Adrenal gland (tissue), 12 donors: ENCODE results near the gene AMPD2. TPM values are rescaled to one million over a fixed set of nuclear protein-coding genes. Genes with fewer than 3 reads are reported as not detected.
A peak's percentile ranks its signal among the peaks of the same experiment; 100 is the strongest.

ENCODE experiments used
- DNase-seq, 7 donors: peaks; one replicate each; pipeline ENCODE4 v3.0.0-alpha.2; 2019 to 2020
- H3K27ac ChIP-seq, 5 donors: fragments of 200-600 bp; sonication (generic) in 4 of 5; 1 replicate in 3 of 5; 2 replicates in 2 of 5; pipeline versions ENCODE4 v1.5.1 to v1.8.0; 2016 to 2020; ENCODE audit warnings: mild to moderate bottlenecking in 1 of 5
- H3K27me3 ChIP-seq: fragments of 200-600 bp; 2 replicates; pipeline ENCODE4 v1.8.0; 2021
- H3K36me3 ChIP-seq, 2 donors: fragments of 200-600 bp; replicated peaks in 1 of 2; 1 replicate in 1 of 2; 2 replicates in 1 of 2; pipeline versions ENCODE4 v1.5.1 to v1.8.0; 2018 to 2022
- H3K4me1 ChIP-seq, 2 donors: fragments of 200-600 bp; replicated peaks in 1 of 2; 1 replicate in 1 of 2; 2 replicates in 1 of 2; pipeline versions ENCODE4 v1.5.1 to v1.8.0; 2018 to 2021
- H3K4me3 ChIP-seq, 4 donors: fragments of 200-600 bp; sonication (generic) in 3 of 4; one replicate each; pipeline ENCODE4 v1.5.1; 2016 to 2018
- H3K9me3 ChIP-seq, 3 donors: fragments of 200-600 bp; sonication (generic) in 1 of 3; replicated peaks in 1 of 3; 1 replicate in 2 of 3; 2 replicates in 1 of 3; pipeline versions ENCODE4 v1.5.1 to v1.8.0; 2016 to 2021
- POLR2A ChIP-seq, 2 donors: fragments of 450-650 bp; IDR thresholded peaks; one replicate each; pipeline ENCODE4 v1.6.1; 2017; ENCODE audit warnings: antibody characterized with exemption in 2 of 2, mild to moderate bottlenecking in 2 of 2, moderate library complexity in 1 of 2
- WGBS, 4 donors: extraction: QIAGEN DNeasy Blood & Tissue Kit in 2 of 4; methylation state at CpG; one replicate each; pipeline versions ENCODE4 v1.1.5 to v1.1.7; 2013 to 2017; 5-methylcytosine and 5-hydroxymethylcytosine counted together
- intact Hi-C, 2 donors: fragments of 100-400 bp; cut with DNase I; formaldehyde crosslinking; loops; one replicate each; pipeline versions ENCODE4 v1.14.1 to v1.15.0; 2022 to 2023
- polyA plus RNA-seq, 3 donors: library from polyadenylated mRNA; stranded (reverse); fragments of 200-250 nt in 2 of 3; fragments of 350-450 nt in 1 of 3; fragmentation: Illumina TruSeq in 1 of 3; extraction: RNeasy Lipid Tissue Mini Kit (QIAGEN cat#74804) in 1 of 3; gene quantifications; one replicate each; pipeline ENCODE4 v1.2.3, GENCODE V29; 2013 to 2014
- total RNA-seq, 9 donors: library from RNA; depleted of rRNA in 4 of 9; stranded (reverse); fragments of >200 nt in 4 of 9; fragments of 120-200 nt in 1 of 9; fragmentation: NEBNext Ultra II Directional in 1 of 9; extraction: Animal tissue kit (Norgen Biotek cat#: 25700) in 1 of 9; gene quantifications; one replicate each; pipeline versions ENCODE4 v1.1.0 to v1.2.4, GENCODE V29; 2013 to 2023
- TF ChIP-seq, protein P1 (sequence below), 6 experiments: fragments of 450-650 bp in 4 of 6; fragments of 200-600 bp in 2 of 6; sonication (generic) in 1 of 6; IDR thresholded peaks; 1 replicate in 5 of 6; 2 replicates in 1 of 6; pipeline versions ENCODE4 v1.5.1 to v1.8.0; 2016 to 2021; ENCODE audit warnings: antibody characterized with exemption in 6 of 6, mild to moderate bottlenecking in 2 of 6, moderate library complexity in 1 of 6
- donor health status: healthy with polysubstance abuse.
- donor health status: Bipolar disorder and iron deficiency.
- donor health status: DM: yes; HTN: yes; CAD: no.
- donor health status: DM: no; HTN: no; CAD: no.
- donor health status: DM: no; HTN: no; CAD: no.
- donor health status: DM: yes; HTN: yes; CAD: no.

The AMPD2 gene
- total and polyA plus RNA-seq, 12 donors, result 28.4 to 170 (median 69.2) TPM

- H3K27me3 ChIP-seq, result no peaks in the 10 kb centered on the region
- peaks cover 0 to 68% of the 10 kb centered on the region in 2 donors for H3K36me3 ChIP-seq
- intact Hi-C loops, result no loop called here
- 68 to 74% (median 70%) methylated on average over 3 of the region's 3 CpGs for WGBS, 4 donors
- TF ChIP-seq POLR2A (IDR thresholded peaks at IDR 0.05), result no peak
- TF ChIP-seq, protein P1, sequence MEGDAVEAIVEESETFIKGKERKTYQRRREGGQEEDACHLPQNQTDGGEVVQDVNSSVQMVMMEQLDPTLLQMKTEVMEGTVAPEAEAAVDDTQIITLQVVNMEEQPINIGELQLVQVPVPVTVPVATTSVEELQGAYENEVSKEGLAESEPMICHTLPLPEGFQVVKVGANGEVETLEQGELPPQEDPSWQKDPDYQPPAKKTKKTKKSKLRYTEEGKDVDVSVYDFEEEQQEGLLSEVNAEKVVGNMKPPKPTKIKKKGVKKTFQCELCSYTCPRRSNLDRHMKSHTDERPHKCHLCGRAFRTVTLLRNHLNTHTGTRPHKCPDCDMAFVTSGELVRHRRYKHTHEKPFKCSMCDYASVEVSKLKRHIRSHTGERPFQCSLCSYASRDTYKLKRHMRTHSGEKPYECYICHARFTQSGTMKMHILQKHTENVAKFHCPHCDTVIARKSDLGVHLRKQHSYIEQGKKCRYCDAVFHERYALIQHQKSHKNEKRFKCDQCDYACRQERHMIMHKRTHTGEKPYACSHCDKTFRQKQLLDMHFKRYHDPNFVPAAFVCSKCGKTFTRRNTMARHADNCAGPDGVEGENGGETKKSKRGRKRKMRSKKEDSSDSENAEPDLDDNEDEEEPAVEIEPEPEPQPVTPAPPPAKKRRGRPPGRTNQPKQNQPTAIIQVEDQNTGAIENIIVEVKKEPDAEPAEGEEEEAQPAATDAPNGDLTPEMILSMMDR (IDR thresholded peaks at IDR 0.05), result no peak
- no peaks in the 10 kb centered on the region for H3K9me3 ChIP-seq
- no peaks in the 10 kb centered on the region for H3K4me1 ChIP-seq
- no peak overlapping the region for H3K4me3 ChIP-seq
- H3K27ac ChIP-seq, result no peak overlapping the region
- DNase-seq, result no peak
These were observed 33.6 kb upstream of the AMPD2 start for GRCh38 chr1:109586055-109586454.

- no peak for TF ChIP-seq POLR2A (IDR thresholded peaks at IDR 0.05)
- TF ChIP-seq, protein P1 (IDR thresholded peaks at IDR 0.05), result no peak
- 48 to 58% (median 51%) methylated on average over 3 of the region's 3 CpGs for WGBS, 4 donors
- peak in 1 of 7 donors; percentile 42 for DNase-seq
- no peak overlapping the region for H3K4me3 ChIP-seq
- intact Hi-C loops, result no loop called here
- H3K27ac ChIP-seq, result no peak overlapping the region
- H3K27me3 ChIP-seq, result no peaks in the 10 kb centered on the region
- H3K4me1 ChIP-seq, result no peaks in the 10 kb centered on the region
- peaks cover 0 to 79% of the 10 kb centered on the region in 2 donors for H3K36me3 ChIP-seq
- H3K9me3 ChIP-seq, result no peaks in the 10 kb centered on the region
These were observed 30.5 kb upstream of the AMPD2 start for GRCh38 chr1:109589177-109589576.

- DNase-seq, result no peak
- no peaks in the 10 kb centered on the region for H3K9me3 ChIP-seq
- H3K36me3 ChIP-seq, result peaks cover 0 to 74% of the 10 kb centered on the region in 2 donors
- H3K27me3 ChIP-seq, result no peaks in the 10 kb centered on the region
- intact Hi-C loops, result no loop called here
- no peaks in the 10 kb centered on the region for H3K4me1 ChIP-seq
- no peak overlapping the region for H3K4me3 ChIP-seq
- H3K27ac ChIP-seq, result no peak overlapping the region
- no peak for TF ChIP-seq POLR2A (IDR thresholded peaks at IDR 0.05)
- TF ChIP-seq, protein P1 (IDR thresholded peaks at IDR 0.05), result no peak
These were observed 30.0 kb upstream of the AMPD2 start for GRCh38 chr1:109589679-109590078.

DNA sequence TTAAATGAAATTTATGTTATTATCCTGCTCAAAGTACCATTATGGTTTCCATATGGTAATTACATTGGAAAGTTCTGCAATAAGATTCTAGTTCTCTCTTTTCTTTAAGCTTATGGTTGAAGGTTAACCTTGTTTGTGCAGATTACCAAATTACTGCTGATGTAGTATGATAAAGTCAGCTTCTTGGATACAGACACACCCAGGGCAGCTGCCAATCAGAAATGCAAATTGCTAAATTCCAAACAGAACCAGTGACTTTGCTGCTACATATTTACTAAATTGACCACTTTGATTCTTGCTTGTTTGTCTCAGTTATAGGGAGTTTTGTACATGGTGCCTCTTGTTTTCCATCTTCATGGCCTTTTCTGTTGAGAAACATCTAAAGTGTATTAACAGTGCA lies 26.7 kb upstream of the AMPD2 start:
- Histone ChIP-seq H3K9me3 (no peaks in the 10 kb centered on the region), H3K27ac (no peak overlapping the region), H3K4me1 (no peaks in the 10 kb centered on the region), H3K36me3 (peaks cover 0 to 46% of the 10 kb centered on the region in 2 donors), H3K4me3 (no peak overlapping the region), H3K27me3 (no peaks in the 10 kb centered on the region)
- intact Hi-C loops, result no loop called here
- no peak for TF ChIP-seq POLR2A (IDR thresholded peaks at IDR 0.05)
- TF ChIP-seq, protein P1 (IDR thresholded peaks at IDR 0.05), result no peak
- DNase-seq, result no peak
